Amniotic stem cell (primary cell): ENCODE measurements around the gene KRT39.
A peak's percentile ranks its signal among the peaks of the same experiment; 100 is the strongest.
"Not testable (repeated sequence)": the region's sequence is repeated elsewhere in the genome, so short reads cannot be mapped to it uniquely, and the experiment has no call there.

ENCODE experiments used
- DNase-seq: peaks from one replicate; lab custom pipeline; 2025; lab: John Stamatoyannopoulos, UW

KRT39 gene

DNA sequence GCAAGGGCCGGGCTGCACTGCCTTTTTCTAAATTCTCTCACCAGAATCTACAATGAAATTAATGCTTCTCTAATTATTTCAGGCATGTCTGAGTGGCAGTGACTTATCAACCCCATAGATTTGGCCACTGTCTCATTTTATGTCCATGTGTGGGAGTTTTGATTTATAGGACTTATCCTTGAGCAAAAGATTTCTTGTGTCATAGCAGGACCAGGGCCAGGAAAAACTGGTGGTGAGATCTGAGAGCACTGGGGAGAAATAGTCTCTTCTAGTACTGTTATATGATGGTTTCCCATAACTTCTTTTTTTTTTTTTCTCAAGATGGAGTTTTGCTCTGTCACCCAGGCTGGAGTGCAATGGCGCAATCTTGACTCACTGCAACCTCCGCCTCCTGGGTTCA is 27.8 kb downstream of the KRT39 start:
- DNase-seq: no peak

DNA sequence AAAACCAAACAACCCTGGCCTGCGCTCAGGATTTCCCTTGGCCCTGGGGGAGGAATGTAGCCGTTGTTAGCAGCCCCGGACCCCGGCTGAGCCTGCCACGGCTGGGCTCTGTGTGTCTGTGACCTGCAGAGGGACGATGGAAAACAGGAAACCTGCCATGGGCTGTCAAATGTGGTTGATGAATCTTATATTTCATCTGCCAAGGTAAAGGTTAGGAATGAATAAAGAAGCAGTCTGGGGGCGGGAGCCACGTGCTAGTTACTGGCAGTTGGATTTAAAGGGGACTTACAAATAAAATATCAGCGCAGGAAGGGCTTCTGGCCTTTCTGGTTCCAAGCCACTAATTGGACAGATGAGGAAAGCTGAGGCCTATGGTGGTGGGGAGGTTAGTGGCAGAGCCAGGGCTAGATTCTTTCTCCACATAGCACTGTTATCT is 29.3 kb downstream of the KRT39 start, which contains the start of gene KRT23:
Gene KRT23 (minus strand): TSS at position 263 of the 436 bp plus-strand sequence. CDS start 1,043 bp downstream, outside the sequence.
- DNase-seq: no peak

DNA sequence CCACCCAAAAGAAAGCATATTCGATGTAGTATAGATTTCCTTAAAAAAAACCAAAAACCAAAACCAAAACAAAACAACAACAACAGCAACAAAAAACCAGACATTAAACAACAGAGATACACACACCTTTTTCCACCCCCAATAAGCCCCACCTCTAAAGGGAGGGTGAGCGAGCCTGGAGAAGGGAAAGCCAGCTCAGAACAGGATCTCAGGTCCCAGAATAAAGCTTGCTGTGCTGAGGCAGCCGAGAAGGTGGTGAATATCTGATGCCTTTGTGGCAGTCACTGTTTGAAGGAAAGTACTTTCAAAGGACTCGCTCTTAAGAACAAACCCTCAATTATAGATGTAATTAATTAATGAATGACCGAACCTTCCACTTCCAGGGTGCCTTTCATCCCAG is 29.8 kb downstream of the KRT39 start:
- no peak for DNase-seq

DNA sequence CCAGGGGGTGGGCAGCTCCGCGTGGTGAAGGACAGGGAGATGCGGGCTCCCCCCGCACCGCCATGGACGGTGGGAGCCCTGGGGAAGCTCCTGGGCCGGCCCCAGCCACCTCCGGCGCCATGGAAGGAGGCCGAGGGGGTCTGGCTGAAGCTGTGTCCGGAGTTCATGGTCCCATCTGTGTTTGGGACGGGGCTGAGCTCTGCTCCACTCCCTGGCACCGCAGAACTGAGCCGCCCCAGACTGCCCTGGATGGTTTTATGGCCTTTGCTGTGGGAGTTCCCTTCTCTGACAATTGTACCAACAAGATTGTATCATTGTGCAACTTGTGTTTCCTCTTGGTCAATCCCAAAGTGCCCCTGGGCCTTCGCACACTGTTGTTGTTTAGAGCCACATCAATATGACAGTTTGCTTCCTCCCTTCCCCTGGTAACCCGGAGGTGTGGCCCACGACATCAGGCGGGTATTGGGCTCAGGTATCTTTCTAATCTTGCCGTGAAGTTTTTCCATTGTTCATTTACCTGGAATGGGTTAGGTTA is 30.2 kb downstream of the KRT39 start:
- no peak for DNase-seq

DNA sequence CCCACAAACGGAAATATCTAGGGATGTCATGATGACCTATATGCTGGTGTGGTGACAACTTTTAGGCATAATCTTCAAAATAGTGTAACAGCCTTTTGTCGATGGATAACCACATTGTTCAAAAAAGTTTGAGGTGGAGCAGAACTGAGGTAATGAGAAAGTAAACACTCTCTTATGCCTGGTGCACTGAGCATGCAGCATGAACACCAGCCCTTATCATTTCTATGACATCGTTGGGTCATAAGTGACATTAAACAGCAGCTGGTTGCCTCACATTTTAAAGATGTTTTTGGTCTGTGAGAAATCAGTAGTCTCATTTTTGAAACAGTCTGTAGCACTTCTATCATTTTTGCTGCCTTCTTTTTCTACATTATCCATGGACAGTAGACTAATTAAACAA is 31.1 kb downstream of the KRT39 start:
- no peak for DNase-seq

DNA sequence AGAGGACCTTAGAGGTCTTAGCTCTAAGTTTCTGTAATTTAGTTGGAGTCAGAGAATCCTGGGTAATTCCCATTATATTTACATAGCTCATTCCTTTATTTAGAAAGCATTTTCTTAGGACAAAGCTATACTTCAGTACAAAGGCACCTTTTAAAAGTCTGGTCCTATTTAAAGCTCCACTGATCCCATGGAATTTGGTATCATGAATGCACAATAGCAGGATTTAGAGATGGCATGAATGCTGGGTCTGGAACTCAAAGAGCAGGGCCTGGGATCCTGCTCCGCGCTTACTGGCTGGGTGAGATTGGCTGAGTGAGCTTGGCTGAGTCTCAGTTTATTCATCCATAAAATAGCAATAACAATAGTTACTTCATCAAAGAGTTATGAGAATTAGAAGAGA is 34.1 kb downstream of the KRT39 start:
- DNase-seq: no peak

DNA sequence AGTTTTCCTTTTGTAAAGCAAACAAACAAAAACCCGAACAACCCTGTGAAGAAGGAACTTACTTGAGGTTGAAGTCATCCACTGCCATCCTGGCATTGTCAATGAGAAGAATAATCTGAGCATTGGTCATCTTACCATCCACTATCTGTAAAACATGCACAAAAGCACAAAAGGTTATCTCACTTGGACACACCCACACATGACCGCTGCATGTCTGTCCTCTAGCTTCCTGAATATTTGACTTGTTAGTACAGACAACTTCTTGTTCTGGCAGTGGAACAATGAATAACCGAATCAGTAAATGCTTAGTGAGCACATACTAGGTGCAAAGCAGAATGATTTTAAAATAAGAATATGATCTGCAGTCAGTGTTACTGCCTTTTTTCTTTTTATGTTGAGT is 35.4 kb downstream of the KRT39 start:
- DNase-seq: no peak

DNA sequence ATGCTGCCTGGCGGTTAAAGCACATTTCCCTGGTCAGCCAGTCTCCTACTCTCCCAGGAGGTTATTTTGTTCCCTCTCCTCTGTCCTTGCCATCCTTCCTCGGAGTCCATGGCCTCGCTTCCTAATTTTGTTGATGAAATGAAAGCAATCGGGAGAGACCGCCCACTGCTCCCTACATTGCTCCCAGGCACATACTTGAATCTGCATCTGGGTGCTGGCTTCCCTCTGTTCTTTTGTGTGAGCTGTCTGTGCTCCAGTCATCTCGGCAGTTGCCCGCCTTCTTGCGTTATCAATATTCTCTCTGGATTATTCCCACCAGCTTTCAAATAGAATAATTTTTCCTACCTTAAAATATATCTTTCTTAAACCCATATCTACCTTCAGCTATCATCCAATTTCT is 40.4 kb downstream of the KRT39 start:
- no peak for DNase-seq

DNA sequence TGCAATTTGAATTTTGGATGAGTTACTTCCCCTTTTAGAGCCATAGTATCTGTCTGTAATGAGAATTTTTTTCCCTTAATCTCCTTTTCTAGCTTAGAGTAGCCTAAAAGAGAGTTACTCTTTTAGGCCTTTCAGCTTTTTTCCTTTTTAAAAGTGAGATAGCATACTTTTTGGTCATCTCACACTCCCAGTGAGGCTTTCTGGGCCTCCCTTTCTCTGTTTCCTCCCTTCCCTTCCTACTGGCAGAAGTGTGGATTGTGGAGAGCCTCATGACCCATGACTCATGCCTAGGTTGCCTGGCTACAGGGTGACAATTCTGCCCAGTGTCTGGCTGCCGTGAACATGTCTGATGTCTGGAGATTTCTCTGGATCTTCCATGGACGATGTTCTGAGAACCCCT is 44.5 kb downstream of the KRT39 start:
- peak; percentile 41 for DNase-seq

DNA sequence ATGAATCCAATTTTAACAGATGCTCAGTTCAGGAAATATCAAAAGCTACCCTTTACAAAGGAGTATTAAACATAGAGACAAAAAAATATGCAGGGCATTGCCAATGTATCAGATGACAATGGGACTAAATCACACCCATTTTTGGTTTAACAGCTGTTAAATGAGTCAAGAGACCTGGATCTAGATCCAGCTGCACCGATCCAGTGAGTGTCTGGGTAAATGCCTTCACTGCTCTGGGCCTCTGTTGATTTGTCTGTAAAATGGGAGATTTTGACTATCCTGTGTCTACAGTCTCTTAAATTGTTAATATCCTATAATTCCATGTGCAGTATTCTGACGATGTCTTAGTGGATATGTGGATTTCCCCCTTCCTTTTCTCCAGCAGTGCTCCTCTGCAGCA is 45.7 kb downstream of the KRT39 start:
- no peak for DNase-seq

DNA sequence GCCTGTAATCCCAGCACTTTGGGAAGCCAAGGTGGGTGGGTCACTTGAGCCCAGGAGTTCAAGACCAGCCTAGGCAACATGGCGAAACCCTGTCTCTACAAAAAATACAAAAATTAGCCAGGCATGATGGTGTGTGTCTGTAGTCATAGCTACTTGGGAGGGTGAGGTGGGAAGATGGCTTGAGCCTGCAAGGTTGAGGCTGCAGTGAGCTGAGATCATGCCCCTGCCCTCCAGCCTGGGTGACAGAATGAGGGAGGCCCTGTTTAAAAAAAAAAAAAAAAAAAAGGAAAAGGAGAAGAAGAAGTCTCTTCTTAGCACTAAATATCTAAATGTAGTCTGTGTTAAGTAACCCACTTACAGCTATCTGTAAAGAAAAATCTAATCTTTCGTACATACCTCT is 49.6 kb downstream of the KRT39 start:
- not testable (repeated sequence) for DNase-seq

DNA sequence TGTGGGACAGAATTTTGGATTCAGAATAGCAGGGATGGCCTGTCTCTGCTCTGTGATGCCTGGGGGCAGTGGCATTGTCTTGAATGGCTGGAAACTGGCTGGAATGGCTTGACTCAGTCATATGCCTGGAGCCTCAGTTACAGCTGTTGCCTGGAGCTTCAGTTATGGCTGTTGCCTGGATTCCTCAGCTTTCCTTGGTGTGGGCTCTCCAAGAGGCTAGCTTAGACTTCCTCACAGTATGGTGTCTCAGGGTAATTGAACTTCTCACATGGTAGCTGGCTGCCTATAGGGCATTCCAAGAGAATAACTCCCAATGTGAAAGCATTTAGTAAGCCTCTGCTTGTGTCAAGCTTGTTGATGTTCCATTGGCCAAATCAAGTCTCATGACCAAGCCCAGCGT is 50.4 kb downstream of the KRT39 start:
- DNase-seq: no peak

DNA sequence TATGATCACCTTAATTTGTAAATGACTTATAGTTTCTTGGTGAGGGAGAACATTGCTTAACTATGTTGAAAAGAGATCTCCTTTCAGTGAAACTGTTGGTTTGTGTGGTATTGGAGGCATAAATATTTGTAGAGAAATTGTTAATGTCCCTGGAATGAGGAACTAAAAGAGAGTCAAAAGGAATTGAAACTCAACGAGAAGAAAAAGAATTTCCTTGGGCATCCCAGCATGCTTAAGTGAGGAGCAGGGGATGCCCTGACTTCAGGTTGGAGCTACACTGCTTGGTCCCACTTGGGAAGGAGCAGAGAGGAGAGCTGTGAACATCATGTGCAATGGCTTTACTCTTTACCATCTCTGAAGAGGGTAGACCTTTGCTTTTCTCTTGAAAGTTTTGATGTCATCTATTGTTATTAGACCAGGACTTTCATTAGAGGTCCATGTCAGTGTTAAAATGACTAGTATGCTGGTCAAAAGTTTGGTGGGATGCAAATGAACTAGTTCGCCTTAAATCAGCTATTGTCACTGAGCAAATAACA is 51.0 kb downstream of the KRT39 start:
- no peak for DNase-seq

DNA sequence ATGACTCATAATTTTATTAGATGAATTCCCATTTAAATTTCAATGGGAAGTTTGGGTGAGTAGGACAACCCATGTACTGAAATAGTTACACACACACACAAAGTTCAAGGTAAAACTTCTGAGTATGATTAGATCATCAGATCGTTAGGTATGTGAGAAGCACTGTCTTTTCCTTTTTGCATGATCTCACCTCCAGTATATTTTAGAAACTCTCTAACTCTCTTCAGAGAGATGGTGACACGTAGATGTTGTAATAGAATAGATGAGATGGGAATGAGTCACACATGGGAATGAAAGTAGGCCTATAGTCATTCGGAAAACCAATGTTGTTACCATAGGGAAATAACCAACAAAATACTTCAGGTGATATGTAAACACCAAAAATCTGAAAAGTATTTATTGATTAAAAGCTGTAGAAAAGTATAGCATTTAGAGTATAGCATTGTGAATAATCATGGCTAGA is 51.5 kb downstream of the KRT39 start:
- peak; percentile 47 for DNase-seq

DNA sequence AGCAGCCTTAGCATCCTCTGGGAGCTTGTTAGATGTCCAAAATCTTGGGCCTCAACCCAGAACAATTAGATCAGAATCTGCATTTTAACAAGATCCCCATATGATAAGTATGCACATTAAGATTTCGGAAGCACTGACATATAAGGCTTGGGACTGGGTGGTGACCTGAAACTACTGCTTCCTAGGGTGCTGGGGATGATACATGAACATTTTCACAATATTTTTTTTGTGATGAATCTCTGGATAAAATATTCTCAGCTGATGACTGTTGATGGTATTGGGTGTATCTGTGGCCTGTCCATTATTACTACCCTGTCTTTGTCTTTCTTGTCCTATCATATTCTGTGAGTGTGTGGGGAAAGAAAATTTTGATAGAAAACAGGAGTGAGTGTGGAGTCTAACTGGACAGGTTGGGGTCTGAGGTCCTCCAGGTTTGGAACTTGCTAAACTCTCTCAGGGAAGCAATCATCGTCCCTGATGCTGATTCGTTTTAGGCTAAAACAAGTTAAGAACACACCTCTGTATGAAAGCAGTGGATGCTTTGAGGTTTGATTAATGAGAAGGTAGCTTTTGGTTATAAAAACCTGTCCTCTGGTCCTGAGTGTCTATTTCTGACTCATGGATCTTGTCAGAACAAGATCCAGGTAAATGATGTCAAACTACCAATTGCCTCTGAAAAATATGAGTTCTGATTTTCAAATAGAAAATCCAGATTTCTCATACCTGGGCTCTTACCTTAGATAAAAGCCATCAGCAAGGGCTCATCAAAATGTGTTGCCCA is 52.5 kb downstream of the KRT39 start:
- no peak for DNase-seq

DNA sequence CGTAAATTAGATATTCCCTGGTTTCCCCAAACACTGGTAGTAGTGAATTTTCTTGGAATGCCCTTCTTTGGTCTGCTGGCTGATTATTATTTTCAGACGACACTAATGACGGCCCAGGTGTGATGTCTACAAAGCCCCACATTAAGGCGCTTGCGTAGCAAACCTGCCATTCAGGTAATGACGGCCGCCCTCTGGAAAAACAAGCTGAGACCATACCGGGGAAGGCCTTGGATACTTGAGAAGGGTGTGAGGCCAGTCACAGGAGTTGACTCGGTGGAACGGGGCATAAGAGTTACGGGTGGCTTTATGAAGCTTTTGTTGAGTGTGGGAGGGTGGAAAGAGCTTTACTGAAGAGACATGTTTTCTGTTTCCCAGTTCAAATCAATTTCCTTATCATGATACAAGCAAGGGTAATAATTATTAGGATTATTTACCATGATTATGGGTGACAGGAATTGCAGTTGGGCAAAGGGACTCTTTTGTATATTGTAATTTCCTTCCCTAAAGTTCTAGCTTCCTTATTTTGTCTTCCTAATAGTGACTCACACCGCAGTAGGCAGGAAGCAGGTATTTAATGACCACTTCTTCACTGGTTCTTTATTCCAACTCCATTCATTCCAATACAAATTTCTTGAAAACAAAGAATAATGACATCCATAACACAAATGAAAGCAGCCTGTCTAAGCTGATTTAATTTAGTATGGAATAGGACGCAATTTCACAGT is 54.1 kb downstream of the KRT39 start:
- no peak for DNase-seq

DNA sequence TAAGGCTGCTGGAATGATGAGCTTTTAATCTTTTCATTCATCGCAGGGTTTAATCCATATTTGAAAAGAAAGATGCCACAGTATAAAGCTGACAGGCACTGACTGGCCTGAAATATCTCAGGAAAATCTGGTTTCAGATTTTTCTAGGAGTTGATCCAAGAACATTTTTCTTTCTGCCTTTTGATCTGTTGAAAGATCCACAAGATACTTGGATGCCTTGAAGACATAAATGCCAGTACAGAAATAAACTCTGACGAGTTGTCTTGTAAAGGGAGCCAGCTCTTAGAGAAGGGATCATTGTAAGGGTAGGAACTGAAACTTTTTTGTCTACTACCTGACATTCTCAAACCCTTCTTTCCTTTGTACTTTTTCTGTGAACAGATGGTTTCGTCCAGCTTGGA is 56.3 kb downstream of the KRT39 start:
- DNase-seq: peak; percentile 32

DNA sequence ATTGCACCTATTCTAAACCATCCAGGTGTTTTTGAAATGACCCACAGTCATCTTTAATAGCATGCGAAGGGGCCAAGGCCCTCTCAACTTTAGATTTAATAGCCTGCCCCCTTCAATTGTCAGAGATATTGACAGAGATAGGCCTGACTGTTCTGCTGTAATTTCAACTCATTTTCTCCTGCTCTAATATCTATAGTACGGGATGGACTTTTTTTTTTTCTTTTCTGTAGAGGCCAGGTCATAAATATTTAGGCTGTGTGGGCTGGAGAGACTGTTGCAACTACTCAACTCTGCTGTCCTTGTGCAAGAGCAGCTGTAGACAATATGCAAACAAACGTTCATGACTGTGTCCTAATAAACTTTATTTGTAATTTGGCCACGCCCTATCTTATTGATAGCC is 57.0 kb downstream of the KRT39 start:
- DNase-seq: peak; percentile 2

DNA sequence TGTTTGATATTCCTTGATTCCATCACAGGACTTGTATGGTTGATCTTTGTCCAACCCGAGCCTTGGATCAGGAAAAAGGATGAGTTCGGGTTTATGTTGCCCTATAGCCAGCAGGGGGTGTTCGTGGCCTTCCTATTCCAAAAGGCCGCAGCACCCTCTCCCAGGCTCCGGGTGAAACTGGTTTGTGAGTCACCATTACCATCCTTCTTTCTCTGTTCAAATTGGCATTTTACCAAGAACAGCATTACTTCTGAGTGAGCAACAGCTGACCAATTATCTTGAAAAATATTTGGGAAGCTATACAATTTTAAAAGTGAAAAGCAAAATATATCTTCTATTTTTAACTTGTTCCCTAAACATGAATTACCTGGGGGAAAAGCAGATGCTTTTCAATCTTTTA is 57.4 kb downstream of the KRT39 start:
- peak; percentile 99 for DNase-seq
